Lung (tissue), 12 donors: ENCODE data around the gene PGS1. TPM values are rescaled to one million over a fixed set of nuclear protein-coding genes. Genes with fewer than 3 reads are reported as not detected.

Experiments used
- ATAC-seq: fragments of 200-7000 bp; cut with Tn5 transposase; one replicate; pipeline ENCODE4 v1.9.1; 2020; ENCODE audit warnings: moderate number of reproducible peaks; ENCODE audit not compliant: insufficient read depth, low FRiP score
- DNase-seq, 3 donors: peaks; one replicate each; pipeline ENCODE4 v3.0.0-alpha.2; 2013 to 2017
- H3K27ac ChIP-seq, 2 donors: one replicate each; pipeline ENCODE4 v1.5.1; 2013; ENCODE audit warnings: mild to moderate bottlenecking in 2 of 2, moderate library complexity in 2 of 2, control low read depth in 1 of 2, inconsistent platforms in 1 of 2, low read depth in 1 of 2, low read length in 1 of 2
- H3K27me3 ChIP-seq, 3 donors: one replicate each; pipeline ENCODE4 v1.5.1; 2013; ENCODE audit warnings: low read length in 2 of 3; ENCODE audit not compliant: control insufficient read depth in 3 of 3, insufficient read depth in 3 of 3
- H3K36me3 ChIP-seq, 4 donors: one replicate each; pipeline ENCODE4 v1.5.1; 2013; ENCODE audit warnings: low read length in 4 of 4, mild to moderate bottlenecking in 1 of 4, moderate library complexity in 1 of 4; ENCODE audit not compliant: control insufficient read depth in 4 of 4, insufficient read depth in 4 of 4
- H3K4me1 ChIP-seq, 5 donors: one replicate each; pipeline ENCODE4 v1.5.1; 2013; ENCODE audit warnings: low read length in 5 of 5, mild to moderate bottlenecking in 2 of 5, moderate library complexity in 1 of 5; ENCODE audit not compliant: control insufficient read depth in 5 of 5, insufficient read depth in 5 of 5
- H3K4me3 ChIP-seq: one replicate; pipeline ENCODE4 v1.5.1; 2013; ENCODE audit warnings: mild to moderate bottlenecking, control low read depth, moderate library complexity
- H3K9ac ChIP-seq, 2 donors: one replicate each; pipeline ENCODE4 v1.5.1; 2013; ENCODE audit warnings: low read length in 2 of 2, control low read depth in 1 of 2; ENCODE audit not compliant: insufficient read depth in 1 of 2
- H3K9me3 ChIP-seq, 4 donors: one replicate each; pipeline ENCODE4 v1.5.1; 2013; ENCODE audit warnings: low read length in 3 of 4, mild to moderate bottlenecking in 1 of 4, moderate library complexity in 1 of 4; ENCODE audit not compliant: control insufficient read depth in 4 of 4, insufficient read depth in 3 of 4
- CTCF ChIP-seq: IDR thresholded peaks from 2 replicates; pipeline ENCODE4 v1.5.1; 2012; ENCODE audit warnings: mild to moderate bottlenecking; ENCODE audit errors: control extremely low read depth, extremely low read depth
- WGBS, 2 donors: extraction: QIAGEN DNeasy Blood & Tissue Kit; methylation state at CpG; one replicate each; pipeline ENCODE4 v1.1.7; 2013; 5-methylcytosine and 5-hydroxymethylcytosine counted together
- polyA plus RNA-seq, 2 donors: library from polyadenylated mRNA; stranded (reverse); fragments of 200-250 nt; gene quantifications; one replicate each; pipeline ENCODE4 v1.2.1, GENCODE V29; 2013
- total RNA-seq, 2 donors: library from RNA; depleted of rRNA in 1 of 2; stranded (reverse); fragments of >200 nt in 1 of 2; gene quantifications; one replicate each; pipeline ENCODE4 v1.2.1, GENCODE V29; 2014 to 2021
- donor health status: control.
- donor health status: control.
- donor health status: Bipolar disorder and iron deficiency.
- donor health status: healthy.
- donor health status: DM: yes; HTN: yes; CAD: no.

PGS1 gene
- total and polyA plus RNA-seq, 4 donors: 44.9 to 104 (median 94.3) TPM

- Histone ChIP-seq H3K4me1 (no peaks in the 10 kb centered on the region), H3K36me3 (no peaks in the 10 kb centered on the region), H3K27me3 (no peaks in the 10 kb centered on the region), H3K9me3 (peaks cover 0 to 4% (median 0%) of the 10 kb centered on the region in 4 donors), H3K27ac (no peak overlapping the region), H3K4me3 (no peak overlapping the region), H3K9ac (no peak overlapping the region)
- DNase-seq: no peak
- 89 to 92% methylated on average over 26 of the region's 26 CpGs for WGBS, 2 donors
- no peak for ATAC-seq
- no peak for TF ChIP-seq CTCF
These were observed 88.6 kb downstream of the PGS1 start for GRCh38 chr17:78466786-78467715.

- ATAC-seq: no peak
- 89 to 93% methylated on average over 12 of the region's 12 CpGs for WGBS, 2 donors
- DNase-seq: no peak
These were observed 89.9 kb downstream of the PGS1 start for GRCh38 chr17:78468366-78468765.

GRCh38 chr17:78469443-78469842, 91.0 kb downstream of the PGS1 start:
- TF ChIP-seq CTCF: no peak
- ATAC-seq (no peak), DNase-seq (no peak)
- peaks cover 0 to 4% (median 0%) of the 10 kb centered on the region in 4 donors for H3K9me3 ChIP-seq
- H3K9ac ChIP-seq: no peak overlapping the region
- H3K36me3 ChIP-seq: no peaks in the 10 kb centered on the region
- peaks cover 0 to 3% (median 0%) of the 10 kb centered on the region in 3 donors for H3K27me3 ChIP-seq
- no peak overlapping the region for H3K4me3 ChIP-seq
- WGBS, 2 donors: 91 to 95% methylated on average over 7 of the region's 7 CpGs
- no peak overlapping the region for H3K27ac ChIP-seq
- no peaks in the 10 kb centered on the region for H3K4me1 ChIP-seq

More at GRCh38 chr17:78468366-78468765, 89.9 kb downstream of the PGS1 start:
- TF ChIP-seq CTCF: no peak
- no peak overlapping the region for H3K4me3 ChIP-seq
- no peak overlapping the region for H3K27ac ChIP-seq
- H3K9me3 ChIP-seq: peaks cover 0 to 4% (median 0%) of the 10 kb centered on the region in 4 donors
- no peak overlapping the region for H3K9ac ChIP-seq
- H3K36me3 ChIP-seq: no peaks in the 10 kb centered on the region
- H3K4me1 ChIP-seq: no peaks in the 10 kb centered on the region
- H3K27me3 ChIP-seq: no peaks in the 10 kb centered on the region
